Psoas muscle (tissue), 8 donors: Measurements from ENCODE around the gene STYXL1. TPM values are rescaled to one million over a fixed set of nuclear protein-coding genes. Genes with fewer than 3 reads are reported as not detected.
"Not testable (repeated sequence)": the region's sequence is repeated elsewhere in the genome, so short reads cannot be mapped to it uniquely, and the experiment has no call there.

Experiments
- ATAC-seq, 4 donors: fragments of 200-7000 bp; cut with Tn5 transposase; one replicate each; pipeline ENCODE4 v1.9.1; 2020; ENCODE audit warnings: moderate library complexity in 3 of 4, mild to moderate bottlenecking in 2 of 4
- DNase-seq, 2 donors: peaks; one replicate each; pipeline ENCODE4 v3.0.0-alpha.2; 2020
- H3K27ac ChIP-seq: fragments of 200-600 bp; one replicate; pipeline ENCODE4 v1.8.0; 2022
- H3K27me3 ChIP-seq, 3 donors: fragments of 200-600 bp in 1 of 3; one replicate each; pipeline versions ENCODE4 v1.6.1 to v1.8.0; 2013 to 2022; ENCODE audit warnings: low read length in 2 of 3, mild to moderate bottlenecking in 2 of 3, moderate library complexity in 1 of 3; ENCODE audit not compliant: insufficient read depth in 3 of 3
- H3K36me3 ChIP-seq, 2 donors: fragments of 200-600 bp in 1 of 2; one replicate each; pipeline versions ENCODE4 v1.6.1 to v1.8.0; 2013 to 2022; ENCODE audit warnings: low read depth in 1 of 2, mild to moderate bottlenecking in 1 of 2, moderate library complexity in 1 of 2; ENCODE audit not compliant: insufficient read depth in 1 of 2
- H3K4me1 ChIP-seq: fragments of 200-600 bp; one replicate; pipeline ENCODE4 v1.8.0; 2022
- H3K4me3 ChIP-seq: fragments of 200-600 bp; one replicate; pipeline ENCODE4 v1.8.0; 2022; ENCODE audit warnings: mild to moderate bottlenecking
- H3K9me3 ChIP-seq: fragments of 200-600 bp; one replicate; pipeline ENCODE4 v1.8.0; 2022
- WGBS, 3 donors: extraction: QIAGEN DNeasy Blood & Tissue Kit; methylation state at CpG; one replicate each; pipeline versions ENCODE4 v1.1.6 to v1.1.7; 2013; 5-methylcytosine and 5-hydroxymethylcytosine counted together
- intact Hi-C, 2 donors: fragments of 100-400 bp; cut with DNase I; formaldehyde crosslinking; loops; one replicate each; pipeline versions ENCODE4 v1.11.0 to v1.14.2; 2022
- polyA plus RNA-seq, 3 donors: library from polyadenylated mRNA; stranded (reverse); fragments of 200-250 nt; gene quantifications; one replicate each; pipeline ENCODE4 v1.2.3, GENCODE V29; 2013
- total RNA-seq, 4 donors: library from RNA; stranded (reverse); fragmentation: NEBNext Ultra II Directional in 2 of 4; extraction: Animal tissue kit (Norgen Biotek cat#: 25700) in 2 of 4; gene quantifications; one replicate each; pipeline versions ENCODE4 v1.2.1 to v1.2.4, GENCODE V29; 2021 to 2023
- TF ChIP-seq, protein P1 (sequence below): fragments of 200-600 bp; IDR thresholded peaks from one replicate; pipeline ENCODE4 v1.8.0; 2022; ENCODE audit warnings: antibody characterized with exemption
- donor health status: healthy with polysubstance abuse.
- donor health status: DM: no; HTN: no; CAD: no; lungs with moderate emphysema.
- donor health status: Bipolar disorder and iron deficiency.
- donor health status: healthy.
- donor health status: DM: yes; HTN: yes; CAD: no.
- donor health status: DM: no; HTN: no; CAD: no.
- donor health status: DM: no; HTN: no; CAD: no.
- donor health status: DM: yes; HTN: yes; CAD: no.

The STYXL1 gene
- total and polyA plus RNA-seq, 7 donors, result 6.6 to 67.5 (median 15.4) TPM

DNA sequence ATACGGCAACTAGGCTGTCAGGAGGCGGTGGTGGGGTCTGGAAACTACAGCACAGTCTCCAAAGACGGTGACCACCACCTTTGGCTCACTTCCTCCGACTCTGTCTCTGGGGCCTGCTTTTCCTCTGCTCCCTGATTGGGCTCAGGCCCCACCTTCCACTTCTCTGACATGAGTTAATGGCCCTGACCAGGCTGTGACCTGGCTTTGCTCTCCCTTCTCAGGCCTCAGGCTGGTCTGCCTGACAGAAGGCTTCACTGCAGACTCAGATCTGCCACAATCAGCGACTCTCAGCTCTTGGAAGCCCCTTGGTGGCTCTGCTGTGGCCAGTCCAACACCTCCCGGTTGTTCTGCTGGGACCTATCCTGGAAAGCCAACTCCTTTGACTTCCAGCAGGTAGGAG, 7.7 kb downstream of the STYXL1 start:
- TF ChIP-seq, protein P1, sequence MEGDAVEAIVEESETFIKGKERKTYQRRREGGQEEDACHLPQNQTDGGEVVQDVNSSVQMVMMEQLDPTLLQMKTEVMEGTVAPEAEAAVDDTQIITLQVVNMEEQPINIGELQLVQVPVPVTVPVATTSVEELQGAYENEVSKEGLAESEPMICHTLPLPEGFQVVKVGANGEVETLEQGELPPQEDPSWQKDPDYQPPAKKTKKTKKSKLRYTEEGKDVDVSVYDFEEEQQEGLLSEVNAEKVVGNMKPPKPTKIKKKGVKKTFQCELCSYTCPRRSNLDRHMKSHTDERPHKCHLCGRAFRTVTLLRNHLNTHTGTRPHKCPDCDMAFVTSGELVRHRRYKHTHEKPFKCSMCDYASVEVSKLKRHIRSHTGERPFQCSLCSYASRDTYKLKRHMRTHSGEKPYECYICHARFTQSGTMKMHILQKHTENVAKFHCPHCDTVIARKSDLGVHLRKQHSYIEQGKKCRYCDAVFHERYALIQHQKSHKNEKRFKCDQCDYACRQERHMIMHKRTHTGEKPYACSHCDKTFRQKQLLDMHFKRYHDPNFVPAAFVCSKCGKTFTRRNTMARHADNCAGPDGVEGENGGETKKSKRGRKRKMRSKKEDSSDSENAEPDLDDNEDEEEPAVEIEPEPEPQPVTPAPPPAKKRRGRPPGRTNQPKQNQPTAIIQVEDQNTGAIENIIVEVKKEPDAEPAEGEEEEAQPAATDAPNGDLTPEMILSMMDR, result no peak
- DNase-seq (no peak), ATAC-seq (no peak)
- 79 to 86% (median 83%) methylated on average over 6 of the region's 6 CpGs for WGBS, 3 donors
- intact Hi-C loops, result no loop called here
- Histone ChIP-seq H3K9me3 (no peaks in the 10 kb centered on the region), H3K27me3 (no peaks in the 10 kb centered on the region), H3K4me3 (no peak overlapping the region), H3K36me3 (peaks cover 0 to 17% of the 10 kb centered on the region in 2 donors), H3K4me1 (peaks cover 11% of the 10 kb centered on the region), H3K27ac (no peak overlapping the region)

DNA sequence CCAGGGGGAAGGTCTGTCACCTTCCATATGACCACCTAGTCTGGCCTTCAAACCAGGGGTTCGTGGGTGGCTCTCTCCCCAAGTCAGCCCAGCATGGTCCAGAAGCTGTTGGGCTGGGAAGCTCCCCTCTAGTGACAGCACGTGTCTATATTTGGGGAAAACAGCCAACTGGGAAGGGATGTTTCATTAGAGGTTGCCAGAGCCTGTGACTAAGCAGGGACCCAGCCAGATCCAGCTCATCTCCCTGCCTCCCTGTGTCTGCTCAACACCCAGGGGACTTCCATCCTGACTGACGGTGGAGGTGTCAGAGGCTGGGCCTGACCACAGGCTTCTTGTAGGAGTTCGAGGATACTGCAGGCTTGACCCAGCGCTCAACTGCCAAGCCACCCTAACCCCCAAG, 10.5 kb downstream of the STYXL1 start:
- Histone ChIP-seq H3K36me3 (peaks cover 0 to 17% of the 10 kb centered on the region in 2 donors), H3K4me1 (peaks cover 11% of the 10 kb centered on the region), H3K4me3 (no peak overlapping the region), H3K9me3 (no peaks in the 10 kb centered on the region), H3K27me3 (no peaks in the 10 kb centered on the region), H3K27ac (peak overlapping the region; percentile 61)
- TF ChIP-seq, protein P1, result no peak
- peak; percentile 92 to 94 (median 94) for ATAC-seq
- intact Hi-C loops, result no loop called here
- 53 to 61% (median 57%) methylated on average over 5 of the region's 5 CpGs for WGBS, 3 donors
- DNase-seq, result peak; percentile 75 to 83

DNA sequence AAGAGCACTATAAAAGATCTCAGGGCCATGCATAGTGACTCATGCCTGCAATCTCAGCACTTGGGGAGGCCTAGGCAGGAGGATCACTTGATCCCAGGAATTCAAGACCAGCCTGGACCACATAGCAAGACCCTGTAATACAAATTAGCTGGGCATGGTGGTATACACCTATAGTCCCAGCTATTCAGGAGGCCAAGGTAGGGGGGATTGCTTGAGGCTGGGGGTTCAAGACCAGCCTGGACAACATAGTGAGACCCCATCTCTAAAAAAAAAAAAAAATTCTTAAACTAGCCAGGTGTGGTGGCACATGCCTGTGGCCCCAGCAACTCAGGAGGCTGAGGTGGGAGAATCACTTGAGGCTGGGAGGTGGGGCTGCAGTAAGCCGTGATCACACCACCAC, 15.8 kb downstream of the STYXL1 start:
- no peak for ATAC-seq
- TF ChIP-seq, protein P1, result no peak
- 86 to 100% (median 93%) methylated on average over 1 of the region's 1 CpG for WGBS, 3 donors
- intact Hi-C loops, result no loop called here
- H3K36me3 ChIP-seq, result peaks cover 4 to 33% of the 10 kb centered on the region in 2 donors
- peaks cover under 1% of the 10 kb centered on the region for H3K4me1 ChIP-seq
- H3K27me3 ChIP-seq, result no peaks in the 10 kb centered on the region
- H3K9me3 ChIP-seq, result no peaks in the 10 kb centered on the region
- no peak for DNase-seq
- no peak overlapping the region for H3K27ac ChIP-seq
- no peak overlapping the region for H3K4me3 ChIP-seq

DNA sequence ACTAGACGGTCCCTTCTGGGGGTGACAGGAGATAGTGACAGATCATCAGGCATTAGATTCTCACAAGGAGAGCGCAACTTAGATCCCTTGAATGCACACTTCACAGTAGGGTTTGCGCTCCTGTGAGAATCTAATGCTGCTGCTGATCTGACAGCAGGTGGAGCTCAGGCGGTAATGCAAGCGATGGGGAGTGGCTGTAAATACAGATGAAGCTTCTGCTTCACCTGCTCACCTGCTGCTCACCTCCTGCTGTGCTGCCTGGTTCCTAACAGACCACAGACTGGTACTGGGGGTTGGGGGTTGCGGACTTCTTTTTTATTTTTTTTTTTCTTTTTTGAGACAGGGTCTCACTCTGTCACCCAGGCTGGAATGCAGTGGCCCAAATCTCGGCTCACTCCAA, 18.1 kb downstream of the STYXL1 start:
- ATAC-seq, H3K4me1 ChIP-seq, DNase-seq, H3K27me3 ChIP-seq, H3K27ac ChIP-seq, H3K9me3 ChIP-seq, H3K4me3 ChIP-seq: not testable (repeated sequence)
- H3K36me3 ChIP-seq, result peaks cover 4 to 39% of the 10 kb centered on the region in 2 donors
- intact Hi-C loops, result loop anchor here in 1 of 2 donors (10.0 kb wide), 1 partner anchor 495 kb away; no protein-coding TSS in a partner anchor
- WGBS, 3 donors, result 96% methylated on average over 7 of the region's 7 CpGs

GRCh38 chr7:76023002-76023401, 24.8 kb downstream of the STYXL1 start:
- DNase-seq, result no peak
- WGBS, 3 donors, result 46 to 51% (median 50%) methylated on average over 4 of the region's 4 CpGs
- Histone ChIP-seq H3K9me3 (no peaks in the 10 kb centered on the region), H3K27ac (no peak overlapping the region), H3K4me3 (no peak overlapping the region), H3K36me3 (peaks cover 0 to 44% of the 10 kb centered on the region in 2 donors), H3K4me1 (no peaks in the 10 kb centered on the region), H3K27me3 (no peaks in the 10 kb centered on the region)
- ATAC-seq, result no peak
- TF ChIP-seq, protein P1, result no peak
- intact Hi-C loops, result loop anchor here in 1 of 2 donors (10.0 kb wide), 1 partner anchor 488 kb away; no protein-coding TSS in a partner anchor
